Type B pancreatic cell (in vitro differentiated cells): ENCODE results near the gene SHROOM3. TPM values are rescaled to one million over a fixed set of nuclear protein-coding genes. Genes with fewer than 3 reads are reported as not detected.

ENCODE experiments used
- DNase-seq: peaks from one replicate; pipeline ENCODE4 v3.0.0; 2021; ENCODE audit warnings: mixed read lengths; ENCODE audit not compliant: unreplicated experiment; ENCODE audit errors: extremely low spot score
- H3K27ac Mint-ChIP-seq: 2 replicates; pipeline ENCODE4 v1.8.0; 2021; ENCODE audit warnings: mild to moderate bottlenecking, mixed read lengths
- H3K27me3 Mint-ChIP-seq: 2 replicates; pipeline ENCODE4 v1.8.0; 2021; ENCODE audit warnings: mixed read lengths
- H3K36me3 Mint-ChIP-seq: 2 replicates; pipeline ENCODE4 v1.8.0; 2021; ENCODE audit warnings: mixed read lengths
- H3K4me1 Mint-ChIP-seq: one replicate; pipeline ENCODE4 v1.8.0; 2021; ENCODE audit warnings: mixed read lengths; ENCODE audit not compliant: unreplicated experiment
- H3K4me3 Mint-ChIP-seq: 2 replicates; pipeline ENCODE4 v1.8.0; 2021; ENCODE audit warnings: mild to moderate bottlenecking, mixed read lengths
- H3K9me3 Mint-ChIP-seq: 2 replicates; pipeline ENCODE4 v1.8.0; 2021; ENCODE audit warnings: mixed read lengths
- total RNA-seq: library from RNA; stranded (reverse); gene quantifications from 2 replicates; pipeline ENCODE4 v1.2.1, GENCODE V29; 2021; ENCODE audit warnings: low replicate concordance
- TF ChIP-seq, protein P1 (sequence below): fragments of 200-600 bp; sonication (generic); conservative IDR thresholded peaks from 2 replicates; pipeline ENCODE4 v1.5.0; 2021; ENCODE audit warnings: antibody characterized with exemption, mild to moderate bottlenecking

The SHROOM3 gene
- total RNA-seq, 1 donor from 2014 or later: 38.6 TPM

DNA sequence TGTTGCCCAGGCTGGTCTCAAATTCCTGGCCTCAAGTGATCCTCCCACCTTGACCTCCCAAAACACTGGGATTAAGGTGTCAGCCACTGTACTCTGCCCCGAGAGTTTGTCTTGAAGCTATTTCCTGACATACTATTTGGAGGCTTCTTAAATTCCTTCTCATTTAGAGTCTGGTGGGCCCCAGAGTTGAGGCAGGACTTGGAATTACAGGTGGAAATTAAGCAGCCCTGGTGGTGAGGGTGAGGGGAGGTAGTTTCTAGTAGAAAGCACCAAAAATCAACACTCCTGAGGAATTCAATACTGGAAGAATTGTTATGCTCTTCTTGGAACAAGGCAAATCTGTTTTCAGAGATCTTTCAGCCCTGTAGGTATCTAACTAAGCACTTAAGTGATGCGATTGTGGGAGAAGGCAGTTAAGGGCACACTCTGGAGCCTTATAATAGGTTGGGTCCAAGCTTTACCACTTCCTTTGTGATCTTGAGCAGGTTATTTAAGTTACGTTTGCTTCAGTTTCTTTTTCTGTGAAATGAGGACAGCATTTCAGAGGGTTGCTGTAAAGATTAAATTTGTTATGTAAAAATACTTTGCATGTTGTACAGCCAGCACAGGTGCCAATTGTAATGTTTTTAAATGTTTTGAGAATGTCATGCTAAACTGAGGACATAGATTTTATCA is 262.2 kb downstream of the SHROOM3 start:
- Mint-ChIP-seq H3K27me3 (peaks cover 3% of the 10 kb centered on the region), H3K27ac (no peak overlapping the region), H3K9me3 (no peaks in the 10 kb centered on the region), H3K4me1 (peaks cover 64% of the 10 kb centered on the region), H3K4me3 (no peak overlapping the region), H3K36me3 (peaks cover 3% of the 10 kb centered on the region)
- TF ChIP-seq, protein P1, sequence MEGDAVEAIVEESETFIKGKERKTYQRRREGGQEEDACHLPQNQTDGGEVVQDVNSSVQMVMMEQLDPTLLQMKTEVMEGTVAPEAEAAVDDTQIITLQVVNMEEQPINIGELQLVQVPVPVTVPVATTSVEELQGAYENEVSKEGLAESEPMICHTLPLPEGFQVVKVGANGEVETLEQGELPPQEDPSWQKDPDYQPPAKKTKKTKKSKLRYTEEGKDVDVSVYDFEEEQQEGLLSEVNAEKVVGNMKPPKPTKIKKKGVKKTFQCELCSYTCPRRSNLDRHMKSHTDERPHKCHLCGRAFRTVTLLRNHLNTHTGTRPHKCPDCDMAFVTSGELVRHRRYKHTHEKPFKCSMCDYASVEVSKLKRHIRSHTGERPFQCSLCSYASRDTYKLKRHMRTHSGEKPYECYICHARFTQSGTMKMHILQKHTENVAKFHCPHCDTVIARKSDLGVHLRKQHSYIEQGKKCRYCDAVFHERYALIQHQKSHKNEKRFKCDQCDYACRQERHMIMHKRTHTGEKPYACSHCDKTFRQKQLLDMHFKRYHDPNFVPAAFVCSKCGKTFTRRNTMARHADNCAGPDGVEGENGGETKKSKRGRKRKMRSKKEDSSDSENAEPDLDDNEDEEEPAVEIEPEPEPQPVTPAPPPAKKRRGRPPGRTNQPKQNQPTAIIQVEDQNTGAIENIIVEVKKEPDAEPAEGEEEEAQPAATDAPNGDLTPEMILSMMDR: peak; percentile 28
- no peak for DNase-seq

DNA sequence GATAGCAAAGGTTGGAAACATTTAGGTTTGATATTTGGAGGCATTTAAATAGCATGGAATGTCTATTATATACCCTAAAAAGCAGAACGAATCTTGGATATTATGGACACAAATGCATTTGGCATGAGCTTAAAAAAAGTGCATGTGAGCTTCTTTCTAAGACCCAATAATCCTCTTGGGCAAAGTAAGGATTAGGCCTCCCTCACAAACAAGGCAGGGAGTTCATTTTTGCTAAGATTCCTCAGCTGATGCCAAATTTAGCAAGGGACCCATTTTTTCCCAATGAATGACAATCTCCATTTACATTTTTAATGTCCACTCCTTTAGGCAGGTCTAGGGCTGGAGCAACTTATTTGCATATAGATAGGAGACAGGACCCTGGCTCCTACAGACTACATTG is 263.1 kb downstream of the SHROOM3 start:
- Mint-ChIP-seq H3K27ac (no peak overlapping the region), H3K36me3 (no peaks in the 10 kb centered on the region), H3K27me3 (peaks cover 3% of the 10 kb centered on the region), H3K4me3 (no peak overlapping the region), H3K9me3 (no peaks in the 10 kb centered on the region), H3K4me1 (peaks cover 65% of the 10 kb centered on the region)
- no peak for DNase-seq
- TF ChIP-seq, protein P1: no peak

DNA sequence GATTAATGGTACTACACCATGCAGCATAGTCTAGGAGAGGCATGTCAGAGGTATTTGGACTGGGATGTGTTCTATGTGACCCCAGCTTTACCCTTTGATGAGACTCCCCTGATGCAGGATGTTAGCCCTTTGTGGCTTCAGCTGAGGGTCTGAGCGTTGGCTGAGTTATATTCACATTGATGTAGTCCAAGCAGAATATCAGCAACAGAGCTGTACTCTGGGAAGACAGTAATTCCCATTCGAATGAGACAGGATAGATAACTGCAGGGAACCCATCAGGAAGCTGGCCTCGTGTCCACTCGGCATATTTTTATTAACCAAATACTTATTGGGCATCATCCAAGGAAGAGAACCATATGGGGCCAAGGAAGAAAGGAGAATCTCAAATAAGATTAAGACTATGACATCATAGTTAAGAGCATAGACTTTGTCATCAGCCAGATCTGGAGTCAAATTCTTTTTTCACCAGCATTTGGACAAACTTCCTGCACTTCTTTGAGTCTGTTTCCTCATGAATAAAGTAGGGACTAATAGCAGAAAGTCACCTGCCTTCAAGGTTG is 264.8 kb downstream of the SHROOM3 start:
- peaks cover 75% of the 10 kb centered on the region for H3K4me1 Mint-ChIP-seq
- no peaks in the 10 kb centered on the region for H3K36me3 Mint-ChIP-seq
- H3K27me3 Mint-ChIP-seq: peaks cover 3% of the 10 kb centered on the region
- no peak overlapping the region for H3K4me3 Mint-ChIP-seq
- no peak for DNase-seq
- TF ChIP-seq, protein P1: no peak
- H3K9me3 Mint-ChIP-seq: peaks cover 6% of the 10 kb centered on the region
- no peak overlapping the region for H3K27ac Mint-ChIP-seq

DNA sequence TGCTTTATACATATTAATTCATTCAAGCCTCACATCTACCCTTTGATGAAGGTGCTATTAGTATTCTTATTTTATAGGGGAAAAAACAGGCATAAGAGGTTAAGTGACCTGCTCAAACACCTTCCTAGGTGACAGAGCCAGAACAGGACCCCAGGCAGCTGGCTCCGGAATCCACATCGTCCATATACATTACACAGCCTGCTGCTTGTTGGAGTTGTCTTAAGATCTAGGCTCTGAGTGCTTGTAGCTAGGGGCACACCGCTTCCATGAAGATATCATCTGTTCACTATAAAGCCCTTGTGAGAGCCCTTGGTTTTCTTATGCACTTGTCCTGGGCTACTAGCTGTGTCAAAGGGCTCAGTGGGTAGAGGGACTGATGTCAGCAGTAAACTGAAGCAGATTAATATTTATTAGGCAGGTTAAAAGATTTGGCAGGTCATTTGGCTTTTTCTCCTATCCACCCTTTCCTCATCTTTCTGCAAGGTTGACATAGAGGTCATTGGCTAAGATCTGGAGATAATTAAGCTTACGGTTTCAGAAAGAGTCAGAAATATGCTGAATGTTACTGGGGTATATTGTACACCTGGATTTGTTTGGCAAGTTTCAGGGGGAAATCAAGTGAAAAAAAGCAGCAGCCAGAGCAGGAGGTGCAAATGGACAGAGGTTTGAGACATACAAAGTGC is 267.6 kb downstream of the SHROOM3 start:
- TF ChIP-seq, protein P1: no peak
- H3K36me3 Mint-ChIP-seq: peaks cover 5% of the 10 kb centered on the region
- H3K27me3 Mint-ChIP-seq: peaks cover 1% of the 10 kb centered on the region
- peaks cover 65% of the 10 kb centered on the region for H3K4me1 Mint-ChIP-seq
- peak overlapping the region; percentile 16 for H3K4me3 Mint-ChIP-seq
- H3K9me3 Mint-ChIP-seq: peaks cover 6% of the 10 kb centered on the region
- DNase-seq: no peak
- H3K27ac Mint-ChIP-seq: peak overlapping the region; percentile 85

DNA sequence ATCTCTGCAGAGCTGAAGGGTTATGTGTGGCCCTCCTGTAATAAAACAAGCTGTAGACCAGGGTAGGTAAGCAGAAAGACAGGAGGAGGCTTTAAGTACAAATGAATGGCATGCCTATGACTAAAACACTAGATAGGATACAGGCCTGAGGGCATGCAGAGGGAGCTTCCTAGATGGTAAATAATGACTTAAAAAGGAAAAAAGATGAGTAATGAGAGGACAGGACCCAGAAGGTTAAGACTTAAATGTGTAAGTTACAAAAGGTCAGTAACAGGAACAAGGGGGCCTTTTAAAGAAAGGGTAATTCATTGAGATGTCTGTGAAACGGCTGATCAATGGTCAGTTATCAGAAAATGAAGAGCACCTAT is 268.1 kb downstream of the SHROOM3 start:
- Mint-ChIP-seq H3K27ac (peak overlapping the region; percentile 85), H3K36me3 (peaks cover 5% of the 10 kb centered on the region), H3K4me3 (peak overlapping the region; percentile 16), H3K4me1 (peaks cover 64% of the 10 kb centered on the region), H3K9me3 (peaks cover 6% of the 10 kb centered on the region), H3K27me3 (no peaks in the 10 kb centered on the region)
- no peak for DNase-seq
- TF ChIP-seq, protein P1: no peak
